ENCODE data around the gene OTOP1. TPM values are rescaled to one million over a fixed set of nuclear protein-coding genes. Genes with fewer than 3 reads are reported as not detected.
"Not testable (repeated sequence)": the region's sequence is repeated elsewhere in the genome, so short reads cannot be mapped to it uniquely, and the experiment has no call there.

Gene OTOP1
- total RNA-seq, 4 donors from 2014 or later = not detected

GRCh38 chr4:4247696-4248028, 20.9 kb upstream of the OTOP1 start:
- H3K4me1 ChIP-seq = peaks cover 21 to 26% of the 10 kb centered on the region in 2 donors
- TF ChIP-seq, protein P1, sequence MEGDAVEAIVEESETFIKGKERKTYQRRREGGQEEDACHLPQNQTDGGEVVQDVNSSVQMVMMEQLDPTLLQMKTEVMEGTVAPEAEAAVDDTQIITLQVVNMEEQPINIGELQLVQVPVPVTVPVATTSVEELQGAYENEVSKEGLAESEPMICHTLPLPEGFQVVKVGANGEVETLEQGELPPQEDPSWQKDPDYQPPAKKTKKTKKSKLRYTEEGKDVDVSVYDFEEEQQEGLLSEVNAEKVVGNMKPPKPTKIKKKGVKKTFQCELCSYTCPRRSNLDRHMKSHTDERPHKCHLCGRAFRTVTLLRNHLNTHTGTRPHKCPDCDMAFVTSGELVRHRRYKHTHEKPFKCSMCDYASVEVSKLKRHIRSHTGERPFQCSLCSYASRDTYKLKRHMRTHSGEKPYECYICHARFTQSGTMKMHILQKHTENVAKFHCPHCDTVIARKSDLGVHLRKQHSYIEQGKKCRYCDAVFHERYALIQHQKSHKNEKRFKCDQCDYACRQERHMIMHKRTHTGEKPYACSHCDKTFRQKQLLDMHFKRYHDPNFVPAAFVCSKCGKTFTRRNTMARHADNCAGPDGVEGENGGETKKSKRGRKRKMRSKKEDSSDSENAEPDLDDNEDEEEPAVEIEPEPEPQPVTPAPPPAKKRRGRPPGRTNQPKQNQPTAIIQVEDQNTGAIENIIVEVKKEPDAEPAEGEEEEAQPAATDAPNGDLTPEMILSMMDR (IDR thresholded peaks at IDR 0.05 in 4 of 5, conservative IDR thresholded peaks at IDR 0.05 in 1 of 5) = no peak
- TF ChIP-seq POLR2A (IDR thresholded peaks at IDR 0.05) = no peak
- ATAC-seq (peak; percentile 37 to 51), DNase-seq (no peak)
- H3K4me3 ChIP-seq = peak overlapping the region; percentile 79 to 88 (median 82)
- H3K36me3 ChIP-seq = peaks cover 3 to 27% of the 10 kb centered on the region in 2 donors
- intact Hi-C loops (cut with DNase I; ENCODE audit: low total_unique reads) (loop anchor here (1.0 to 2.0 kb wide), 2 partner anchors 43 to 295 kb away; partner anchors contain the start of genes LYAR, STX18 and ZBTB49), in situ Hi-C loops (cut with MboI; ENCODE audit: low sequenced_read_pairs in 4 of 4) (no loop called here)
- H3K27ac ChIP-seq = peak overlapping the region; percentile 84 to 92 (median 88)
- no peaks in the 10 kb centered on the region for H3K27me3 ChIP-seq
- H3K9me3 ChIP-seq = no peaks in the 10 kb centered on the region

DNA sequence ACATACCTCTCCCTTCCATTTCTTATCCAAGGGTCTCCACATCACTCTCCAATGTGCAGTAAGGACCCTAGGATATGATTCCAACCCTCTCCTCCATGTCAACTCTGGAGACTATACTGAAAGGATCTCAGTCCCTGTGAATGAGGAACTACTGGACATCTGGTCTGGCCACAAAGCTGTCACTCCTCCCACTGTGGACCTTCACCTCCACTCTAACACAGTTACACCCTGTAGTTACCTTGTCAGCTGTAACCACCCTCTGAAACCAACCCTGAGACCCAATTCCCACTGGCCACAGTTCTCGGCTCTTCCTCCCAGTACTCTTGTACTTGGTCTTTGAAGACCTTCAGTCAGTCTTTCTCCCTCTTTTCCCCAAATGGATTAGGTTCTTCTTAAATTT, 18.4 kb upstream of the OTOP1 start:
- no peaks in the 10 kb centered on the region for H3K9me3 ChIP-seq
- H3K27me3 ChIP-seq = no peaks in the 10 kb centered on the region
- in situ Hi-C loops (cut with MboI; ENCODE audit: low sequenced_read_pairs in 4 of 4) = no loop called here
- H3K4me3 ChIP-seq = no peak overlapping the region
- H3K36me3 ChIP-seq = peaks cover 3 to 41% of the 10 kb centered on the region in 2 donors
- no peak for TF ChIP-seq POLR2A (IDR thresholded peaks at IDR 0.05)
- TF ChIP-seq, protein P1 (IDR thresholded peaks at IDR 0.05 in 4 of 5, conservative IDR thresholded peaks at IDR 0.05 in 1 of 5) = no peak
- intact Hi-C loops (cut with DNase I; ENCODE audit: low total_unique reads) = no loop called here
- peaks cover 21 to 26% of the 10 kb centered on the region in 2 donors for H3K4me1 ChIP-seq
- no peak for DNase-seq
- H3K27ac ChIP-seq = no peak overlapping the region
- no peak for ATAC-seq

DNA sequence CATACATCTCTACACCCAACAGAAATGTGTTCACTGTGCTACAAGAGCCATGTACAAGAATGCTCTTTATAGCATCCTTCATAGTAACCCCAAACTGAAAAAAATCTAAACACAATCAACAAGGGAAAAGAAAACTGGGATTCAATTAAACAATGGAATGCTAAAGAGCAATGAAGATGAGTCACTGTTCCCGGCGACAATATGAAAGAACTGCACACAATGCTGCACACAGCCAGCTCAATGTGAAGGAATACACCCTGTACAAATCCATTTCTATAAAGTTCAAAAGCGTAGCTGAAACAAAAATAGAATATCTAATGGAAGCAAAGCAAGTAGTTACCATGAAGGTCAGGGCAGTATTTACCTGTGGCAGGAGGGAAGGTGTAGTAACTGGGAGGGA, 12.8 kb upstream of the OTOP1 start:
- H3K27ac ChIP-seq; H3K4me1 ChIP-seq; H3K4me3 ChIP-seq; ATAC-seq; DNase-seq; in situ Hi-C loops (cut with MboI; ENCODE audit: low sequenced_read_pairs in 4 of 4); H3K27me3 ChIP-seq; intact Hi-C loops (cut with DNase I; ENCODE audit: low total_unique reads); H3K9me3 ChIP-seq: not testable (repeated sequence)
- peaks cover 3 to 51% of the 10 kb centered on the region in 2 donors for H3K36me3 ChIP-seq

- Histone ChIP-seq H3K4me3 (no peak overlapping the region), H3K4me1 (no peaks in the 10 kb centered on the region), H3K9me3 (peaks cover 0 to 5% (median 0%) of the 10 kb centered on the region in 3 donors), H3K27ac (no peak overlapping the region), H3K27me3 (peaks cover 0 to 3% (median 0%) of the 10 kb centered on the region in 3 donors), H3K36me3 (peaks cover 0 to 10% of the 10 kb centered on the region in 2 donors)
- TF ChIP-seq, protein P1 (IDR thresholded peaks at IDR 0.05 in 4 of 5, conservative IDR thresholded peaks at IDR 0.05 in 1 of 5) = no peak
- TF ChIP-seq POLR2A (IDR thresholded peaks at IDR 0.05) = no peak
- no peak for ATAC-seq
- intact Hi-C loops (cut with DNase I; ENCODE audit: low total_unique reads) = no loop called here
- no peak for DNase-seq
- in situ Hi-C loops (cut with MboI; ENCODE audit: low sequenced_read_pairs in 4 of 4) = no loop called here
Observed at GRCh38 chr4:4233610-4234009, 6.9 kb upstream of the OTOP1 start.

DNA sequence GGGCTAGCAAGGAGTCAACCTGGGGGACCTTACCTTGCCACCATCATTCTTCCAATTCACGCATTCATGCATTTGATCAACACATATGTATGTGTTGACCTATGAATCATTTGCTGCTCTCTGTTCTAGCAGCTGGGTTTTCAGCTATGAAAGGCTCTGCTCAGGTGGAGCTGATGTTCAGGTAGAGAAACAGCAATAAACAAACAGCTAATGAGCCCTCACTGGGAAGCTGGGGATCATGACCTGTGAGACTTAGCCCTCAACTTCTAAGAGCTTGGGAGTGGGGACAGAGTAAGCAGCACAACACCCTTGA, 1.6 kb upstream of the OTOP1 start:
- Histone ChIP-seq H3K4me3 (no peak overlapping the region), H3K27ac (no peak overlapping the region), H3K36me3 (no peaks in the 10 kb centered on the region), H3K4me1 (no peaks in the 10 kb centered on the region), H3K27me3 (peaks cover 31 to 40% (median 35%) of the 10 kb centered on the region in 3 donors), H3K9me3 (peaks cover 0 to 1% (median 0%) of the 10 kb centered on the region in 3 donors)
- no peak for DNase-seq
- ATAC-seq = no peak
- in situ Hi-C loops (cut with MboI; ENCODE audit: low sequenced_read_pairs in 4 of 4) = no loop called here
- TF ChIP-seq POLR2A (IDR thresholded peaks at IDR 0.05) = no peak
- TF ChIP-seq, protein P1 (IDR thresholded peaks at IDR 0.05 in 4 of 5, conservative IDR thresholded peaks at IDR 0.05 in 1 of 5) = no peak
- intact Hi-C loops (cut with DNase I; ENCODE audit: low total_unique reads) = no loop called here
